ENCODE data around the gene CCDC18.
"Not testable (repeated sequence)": the region's sequence is repeated elsewhere in the genome, so short reads cannot be mapped to it uniquely, and the experiment has no call there.

DNA sequence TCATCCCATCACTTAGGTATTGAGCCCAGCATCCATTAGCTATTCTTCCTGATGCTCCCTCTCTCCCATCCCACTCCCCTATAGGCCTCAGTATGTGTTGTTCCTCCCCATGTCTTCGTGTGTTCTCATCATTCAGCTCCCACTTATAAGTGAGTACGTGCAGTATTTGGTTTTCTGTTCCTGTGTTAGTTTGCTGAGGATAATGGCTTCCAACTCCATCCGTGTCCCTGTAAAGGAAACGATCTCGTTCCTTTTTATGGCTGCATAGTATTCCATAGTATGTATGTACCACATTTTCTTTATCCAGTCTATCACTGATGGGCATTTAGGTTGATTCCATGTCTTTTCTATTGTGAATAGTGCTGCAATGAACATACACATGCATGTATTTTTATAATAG is 40.2 kb downstream of the CCDC18 start:
- TF ChIP-seq, protein P1, sequence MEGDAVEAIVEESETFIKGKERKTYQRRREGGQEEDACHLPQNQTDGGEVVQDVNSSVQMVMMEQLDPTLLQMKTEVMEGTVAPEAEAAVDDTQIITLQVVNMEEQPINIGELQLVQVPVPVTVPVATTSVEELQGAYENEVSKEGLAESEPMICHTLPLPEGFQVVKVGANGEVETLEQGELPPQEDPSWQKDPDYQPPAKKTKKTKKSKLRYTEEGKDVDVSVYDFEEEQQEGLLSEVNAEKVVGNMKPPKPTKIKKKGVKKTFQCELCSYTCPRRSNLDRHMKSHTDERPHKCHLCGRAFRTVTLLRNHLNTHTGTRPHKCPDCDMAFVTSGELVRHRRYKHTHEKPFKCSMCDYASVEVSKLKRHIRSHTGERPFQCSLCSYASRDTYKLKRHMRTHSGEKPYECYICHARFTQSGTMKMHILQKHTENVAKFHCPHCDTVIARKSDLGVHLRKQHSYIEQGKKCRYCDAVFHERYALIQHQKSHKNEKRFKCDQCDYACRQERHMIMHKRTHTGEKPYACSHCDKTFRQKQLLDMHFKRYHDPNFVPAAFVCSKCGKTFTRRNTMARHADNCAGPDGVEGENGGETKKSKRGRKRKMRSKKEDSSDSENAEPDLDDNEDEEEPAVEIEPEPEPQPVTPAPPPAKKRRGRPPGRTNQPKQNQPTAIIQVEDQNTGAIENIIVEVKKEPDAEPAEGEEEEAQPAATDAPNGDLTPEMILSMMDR (IDR thresholded peaks at IDR 0.05): not testable (repeated sequence)
- TF ChIP-seq EP300 (IDR thresholded peaks at IDR 0.05); POLR2AphosphoS5 (IDR thresholded peaks at IDR 0.05); POLR2A (IDR thresholded peaks at IDR 0.05; ENCODE audit: low read depth): not testable (repeated sequence)

All from esophagus muscularis mucosa (tissue), 4 donors.